PC-9 (cell line): ENCODE measurements around the gene UBE3A. TPM values are rescaled to one million over a fixed set of nuclear protein-coding genes. Genes with fewer than 3 reads are reported as not detected.

Experiments
- BruUV-seq: library from RNA; stranded (reverse); fragments of 400-500 nt; replicated peaks from 2 replicates; lab custom pipeline; 2021; lab: Mats Ljungman, UMichigan
- CTCF ChIA-PET: fragments of 300-600 bp; sonication (Branson Sonifier 250); formaldehyde crosslinking; loops from one replicate; lab custom pipeline; 2022; ENCODE audit warnings: antibody characterized with exemption; lab: Charles Lee
- POLR2A ChIA-PET: fragments of 300-600 bp; sonication (Branson Sonifier 250); formaldehyde crosslinking; loops from one replicate; lab custom pipeline; 2022; ENCODE audit warnings: antibody characterized with exemption; ENCODE audit not compliant: unreplicated experiment; lab: Charles Lee
- DNase-seq, 2 experiments: peaks; one replicate each; pipeline versions ENCODE4 v3.0.0 to v3.0.0-alpha.2; 2015 to 2022; ENCODE audit warnings: mixed read lengths in 1 of 2
- H2AFZ ChIP-seq: fragments of 200-600 bp; sonication (generic); 2 replicates; pipeline ENCODE4 v1.8.1; 2017; ENCODE audit warnings: antibody characterized with exemption
- H3F3A ChIP-seq: fragments of 200-600 bp; sonication (generic); 2 replicates; pipeline ENCODE4 v1.8.1; 2017; ENCODE audit warnings: antibody characterized with exemption, mild to moderate bottlenecking, low read depth; ENCODE audit not compliant: insufficient read depth
- H3K27ac ChIP-seq: fragments of 200-600 bp; sonication (generic); 2 replicates; pipeline ENCODE4 v1.6.1; 2016; ENCODE audit warnings: mixed run types
- H3K27me3 ChIP-seq: fragments of 200-600 bp; sonication (generic); 2 replicates; pipeline ENCODE4 v1.6.1; 2016; ENCODE audit warnings: low read depth, mixed run types; ENCODE audit not compliant: insufficient read depth
- H3K36me3 ChIP-seq: fragments of 200-600 bp; sonication (generic); 2 replicates; pipeline ENCODE4 v1.6.1; 2016; ENCODE audit warnings: low read depth, mixed run types
- H3K4me1 ChIP-seq: fragments of 200-600 bp; sonication (generic); replicated peaks from 2 replicates; pipeline ENCODE4 v1.6.1; 2016; ENCODE audit warnings: mixed run types; ENCODE audit not compliant: insufficient read depth
- H3K4me2 ChIP-seq: fragments of 200-600 bp; sonication (generic); 2 replicates; pipeline ENCODE4 v1.6.1; 2017; ENCODE audit warnings: mixed run types
- H3K4me3 ChIP-seq: fragments of 200-600 bp; sonication (generic); 2 replicates; pipeline ENCODE4 v1.6.1; 2016; ENCODE audit warnings: mixed run types
- H3K79me2 ChIP-seq: fragments of 200-600 bp; sonication (generic); 2 replicates; pipeline ENCODE4 v1.6.1; 2017; ENCODE audit warnings: low read depth, mixed run types
- H3K9me2 ChIP-seq: fragments of 200-600 bp; sonication (generic); 2 replicates; pipeline ENCODE4 v1.8.1; 2017; ENCODE audit warnings: mild to moderate bottlenecking; ENCODE audit not compliant: insufficient read depth
- H3K9me3 ChIP-seq: fragments of 200-600 bp; sonication (generic); 2 replicates; pipeline ENCODE4 v1.8.1; 2016; ENCODE audit warnings: low read depth; ENCODE audit not compliant: insufficient read depth
- H4K20me1 ChIP-seq: fragments of 200-600 bp; sonication (generic); 2 replicates; pipeline ENCODE4 v1.8.1; 2017; ENCODE audit not compliant: insufficient read depth
- EZH2 ChIP-seq: fragments of 200-600 bp; sonication (generic); IDR thresholded peaks from 2 replicates; pipeline ENCODE4 v1.8.0; 2017; ENCODE audit warnings: antibody characterized with exemption, low read depth
- intact Hi-C: fragments of 100-400 bp; cut with micrococcal nuclease; formaldehyde crosslinking; loops from one replicate; pipeline ENCODE4 v1.10.0; 2022; ENCODE audit not compliant: unreplicated experiment
- total RNA-seq: library from RNA; stranded (reverse); gene quantifications from 2 replicates; pipeline ENCODE4 v1.2.3, GENCODE V29; 2021
- TF ChIP-seq, protein P1 (sequence below): fragments of 200-600 bp; sonication (generic); conservative IDR thresholded peaks from 2 replicates; pipeline ENCODE4 v1.6.1; 2017; ENCODE audit warnings: mixed run types, antibody characterized with exemption, mild to moderate bottlenecking, moderate library complexity

The UBE3A gene
- total RNA-seq, 1 experiment from 2014 or later, result 65.2 TPM

DNA sequence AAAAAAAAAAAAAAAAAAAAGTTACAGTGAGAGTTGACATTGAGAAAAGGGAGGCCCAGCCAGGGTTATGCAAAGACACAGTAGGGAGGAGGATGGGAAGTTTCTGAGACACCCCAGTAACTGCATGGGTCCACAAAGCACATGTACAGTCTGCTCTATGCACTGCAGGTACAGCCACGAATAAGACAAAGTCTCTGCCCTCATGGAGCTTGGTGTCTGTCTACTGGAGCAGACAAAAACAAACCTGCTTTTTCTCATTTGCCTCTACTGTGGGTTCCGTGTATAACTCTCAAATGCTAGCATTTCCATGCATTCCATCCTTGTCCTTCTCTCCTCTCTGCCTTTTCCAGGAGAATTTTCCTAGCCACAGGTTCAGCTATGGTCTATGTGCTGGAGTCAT lies 107.4 kb downstream of the UBE3A start:
- ChIA-PET POLR2A (interaction anchor here (0.6 kb wide), 1 partner anchor 1567 kb away, joined by 7 read pairs; no protein-coding TSS in a partner anchor), CTCF (no interaction called here)
- DNase-seq, result no peak
- BruUV-seq, result no TSS peak
- Histone ChIP-seq H3K4me3 (no peak overlapping the region), H3K27ac (no peak overlapping the region), H4K20me1 (no peaks in the 10 kb centered on the region), H3K9me2 (no peaks in the 10 kb centered on the region), H3K9me3 (no peaks in the 10 kb centered on the region), H3K4me1 (no peaks in the 10 kb centered on the region), H3K27me3 (no peaks in the 10 kb centered on the region), H2AFZ (no peak overlapping the region), H3F3A (no peaks in the 10 kb centered on the region), H3K36me3 (no peaks in the 10 kb centered on the region), H3K79me2 (no peaks in the 10 kb centered on the region), H3K4me2 (no peak overlapping the region)
- intact Hi-C loops, result no loop called here
- TF ChIP-seq, protein P1, sequence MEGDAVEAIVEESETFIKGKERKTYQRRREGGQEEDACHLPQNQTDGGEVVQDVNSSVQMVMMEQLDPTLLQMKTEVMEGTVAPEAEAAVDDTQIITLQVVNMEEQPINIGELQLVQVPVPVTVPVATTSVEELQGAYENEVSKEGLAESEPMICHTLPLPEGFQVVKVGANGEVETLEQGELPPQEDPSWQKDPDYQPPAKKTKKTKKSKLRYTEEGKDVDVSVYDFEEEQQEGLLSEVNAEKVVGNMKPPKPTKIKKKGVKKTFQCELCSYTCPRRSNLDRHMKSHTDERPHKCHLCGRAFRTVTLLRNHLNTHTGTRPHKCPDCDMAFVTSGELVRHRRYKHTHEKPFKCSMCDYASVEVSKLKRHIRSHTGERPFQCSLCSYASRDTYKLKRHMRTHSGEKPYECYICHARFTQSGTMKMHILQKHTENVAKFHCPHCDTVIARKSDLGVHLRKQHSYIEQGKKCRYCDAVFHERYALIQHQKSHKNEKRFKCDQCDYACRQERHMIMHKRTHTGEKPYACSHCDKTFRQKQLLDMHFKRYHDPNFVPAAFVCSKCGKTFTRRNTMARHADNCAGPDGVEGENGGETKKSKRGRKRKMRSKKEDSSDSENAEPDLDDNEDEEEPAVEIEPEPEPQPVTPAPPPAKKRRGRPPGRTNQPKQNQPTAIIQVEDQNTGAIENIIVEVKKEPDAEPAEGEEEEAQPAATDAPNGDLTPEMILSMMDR, result no peak
- no peak for TF ChIP-seq EZH2

DNA sequence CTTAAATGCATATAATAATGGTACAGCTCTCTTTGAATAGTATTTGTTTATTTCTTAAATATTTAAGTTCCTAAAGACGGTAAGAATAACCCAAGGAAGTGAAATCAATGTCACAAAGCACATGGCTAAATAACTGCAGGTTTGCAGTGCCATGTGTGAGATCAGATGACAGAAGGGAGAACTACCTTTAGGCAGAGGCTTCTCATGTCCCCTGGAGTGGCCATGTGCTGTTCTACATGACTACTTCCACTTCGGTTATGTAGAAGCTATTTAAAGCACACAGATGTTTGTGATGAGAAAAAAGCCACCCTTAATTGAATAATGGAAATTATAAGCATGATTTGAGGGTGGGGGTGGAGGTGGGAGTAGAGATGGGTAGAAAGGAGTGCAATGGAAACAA lies 109.1 kb downstream of the UBE3A start:
- intact Hi-C loops, result no loop called here
- no TSS peak for BruUV-seq

DNA sequence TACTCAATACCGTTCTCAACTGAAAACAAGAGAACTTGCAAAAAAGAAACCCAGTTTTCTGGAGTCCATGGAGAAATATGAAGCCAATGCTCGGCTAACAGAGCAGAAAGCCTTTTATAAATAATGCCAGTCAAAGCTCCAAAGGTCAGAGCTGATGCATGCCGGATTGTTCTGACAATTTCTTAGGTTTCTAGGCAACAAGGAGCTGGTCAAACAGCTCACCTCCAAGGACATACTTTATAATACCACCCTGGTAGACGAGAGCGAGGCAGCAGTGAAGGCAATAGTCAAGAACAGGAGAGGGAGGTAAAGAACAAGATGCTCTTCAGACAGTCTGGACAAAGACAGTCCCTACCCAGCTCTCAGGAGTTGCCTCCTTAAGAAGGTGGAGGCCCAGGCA lies 111.1 kb downstream of the UBE3A start:
- H3K9me2 ChIP-seq, result no peaks in the 10 kb centered on the region
- CTCF ChIA-PET, result no interaction called here
- no peaks in the 10 kb centered on the region for H3K36me3 ChIP-seq
- TF ChIP-seq EZH2, result no peak
- TF ChIP-seq, protein P1, result no peak
- BruUV-seq, result no TSS peak
- no peak overlapping the region for H3K4me2 ChIP-seq
- H3F3A ChIP-seq, result no peaks in the 10 kb centered on the region
- no peak overlapping the region for H3K4me3 ChIP-seq
- H3K27ac ChIP-seq, result no peak overlapping the region
- no peak for DNase-seq
- intact Hi-C loops, result no loop called here
- H2AFZ ChIP-seq, result no peak overlapping the region
- POLR2A ChIA-PET, result no interaction called here
- no peaks in the 10 kb centered on the region for H4K20me1 ChIP-seq
- no peaks in the 10 kb centered on the region for H3K4me1 ChIP-seq
- H3K79me2 ChIP-seq, result no peaks in the 10 kb centered on the region
- H3K9me3 ChIP-seq, result no peaks in the 10 kb centered on the region
- no peaks in the 10 kb centered on the region for H3K27me3 ChIP-seq

More for the DNA sequence above, 109.1 kb downstream of the UBE3A start:
- POLR2A ChIA-PET, result no interaction called here
- no peak for DNase-seq
- Histone ChIP-seq H4K20me1 (no peaks in the 10 kb centered on the region), H3F3A (no peaks in the 10 kb centered on the region), H3K9me3 (no peaks in the 10 kb centered on the region), H2AFZ (no peak overlapping the region), H3K27me3 (no peaks in the 10 kb centered on the region), H3K4me2 (no peak overlapping the region), H3K4me1 (no peaks in the 10 kb centered on the region), H3K36me3 (no peaks in the 10 kb centered on the region), H3K79me2 (no peaks in the 10 kb centered on the region), H3K4me3 (no peak overlapping the region), H3K9me2 (no peaks in the 10 kb centered on the region), H3K27ac (no peak overlapping the region)
- no peak for TF ChIP-seq EZH2
- TF ChIP-seq, protein P1, result no peak
- CTCF ChIA-PET, result no interaction called here
